Hepatocyte (in vitro differentiated cells): ENCODE results near the gene RFTN2. TPM values are rescaled to one million over a fixed set of nuclear protein-coding genes. Genes with fewer than 3 reads are reported as not detected.
A peak's percentile ranks its signal among the peaks of the same experiment; 100 is the strongest.

Source experiments
- DNase-seq: peaks from one replicate; pipeline ENCODE4 v3.0.0-alpha.2; 2016; ENCODE audit warnings: low spot score
- H2AFZ ChIP-seq: fragments of 200-600 bp; sonication (generic); 2 replicates; pipeline ENCODE4 v1.6.0; 2016; ENCODE audit warnings: antibody characterized with exemption, mild to moderate bottlenecking
- H3K27ac ChIP-seq: fragments of 200-600 bp; sonication (generic); 2 replicates; pipeline ENCODE4 v1.5.1; 2016; ENCODE audit warnings: mild to moderate bottlenecking
- H3K27me3 ChIP-seq: fragments of 200-600 bp; sonication (generic); 2 replicates; pipeline ENCODE4 v1.6.1; 2016
- H3K36me3 ChIP-seq: fragments of 200-600 bp; sonication (generic); replicated peaks from 2 replicates; pipeline ENCODE4 v1.5.1; 2016; ENCODE audit warnings: low read depth; ENCODE audit not compliant: insufficient read depth
- H3K4me1 ChIP-seq: fragments of 200-600 bp; sonication (generic); 2 replicates; pipeline ENCODE4 v1.5.1; 2016; ENCODE audit warnings: mild to moderate bottlenecking, moderate library complexity; ENCODE audit not compliant: insufficient read depth
- H3K4me2 ChIP-seq: fragments of 200-600 bp; sonication (generic); 2 replicates; pipeline ENCODE4 v1.6.0; 2016
- H3K4me3 ChIP-seq: fragments of 200-600 bp; sonication (generic); 2 replicates; pipeline ENCODE4 v1.5.1; 2016; ENCODE audit warnings: mild to moderate bottlenecking
- H3K79me2 ChIP-seq: fragments of 200-600 bp; sonication (generic); 2 replicates; pipeline ENCODE4 v1.6.0; 2017; ENCODE audit warnings: mild to moderate bottlenecking
- H3K9me2 ChIP-seq: fragments of 200-600 bp; sonication (generic); replicated peaks from 2 replicates; pipeline ENCODE4 v1.6.0; 2017; ENCODE audit warnings: mild to moderate bottlenecking; ENCODE audit not compliant: insufficient read depth
- H3K9me3 ChIP-seq: fragments of 200-600 bp; sonication (generic); 2 replicates; pipeline ENCODE4 v1.5.1; 2016; ENCODE audit warnings: low read depth, mild to moderate bottlenecking
- H4K20me1 ChIP-seq: fragments of 200-600 bp; sonication (generic); 2 replicates; pipeline ENCODE4 v1.6.0; 2016; ENCODE audit warnings: mild to moderate bottlenecking; ENCODE audit not compliant: insufficient read depth, poor library complexity, severe bottlenecking
- CTCF ChIP-seq: fragments of 200-600 bp; sonication (generic); IDR thresholded peaks from 2 replicates; pipeline ENCODE4 v1.5.1; 2016; ENCODE audit warnings: antibody characterized with exemption, mild to moderate bottlenecking; ENCODE audit not compliant: poor library complexity
- EZH2 ChIP-seq: fragments of 200-600 bp; sonication (generic); IDR thresholded peaks from 2 replicates; pipeline ENCODE4 v1.6.1; 2016; ENCODE audit warnings: antibody characterized with exemption, mild to moderate bottlenecking, borderline replicate concordance
- EZH2phosphoT487 ChIP-seq: fragments of 200-600 bp; sonication (generic); IDR thresholded peaks from one replicate; pipeline ENCODE4 v1.6.1; 2018; ENCODE audit warnings: antibody characterized with exemption, mild to moderate bottlenecking, low read depth, moderate library complexity; ENCODE audit not compliant: unreplicated experiment, severe bottlenecking
- WGBS: methylation state at CpG from one replicate; pipeline ENCODE4 v1.1.6; 2016; ENCODE audit warnings: low lambda C conversion rate; ENCODE audit errors: missing lambda C conversion rate; 5-methylcytosine and 5-hydroxymethylcytosine counted together
- polyA plus RNA-seq: library from polyadenylated mRNA; unstranded; fragments of >200 nt; fragmentation: Nextera tagmentation; extraction: Ambion mirVana; gene quantifications from 2 replicates; pipeline ENCODE4 v1.2.1, GENCODE V29; 2016
- total RNA-seq: library from RNA; depleted of rRNA; stranded (reverse); fragments of >200 nt; gene quantifications from 2 replicates; pipeline ENCODE4 v1.2.3, GENCODE V29; 2014

Gene RFTN2
- total and polyA plus RNA-seq, 2 experiments from 2014 or later: 2.0 to 8.7 TPM

GRCh38 chr2:197576631-197577030, 98.8 kb downstream of the RFTN2 start:
- Histone ChIP-seq H3K4me2 (no peak overlapping the region), H3K27me3 (no peaks in the 10 kb centered on the region), H2AFZ (no peak overlapping the region), H4K20me1 (no peaks in the 10 kb centered on the region), H3K9me2 (no peaks in the 10 kb centered on the region), H3K4me3 (no peak overlapping the region), H3K79me2 (no peaks in the 10 kb centered on the region), H3K27ac (peak overlapping the region; percentile 4), H3K4me1 (no peaks in the 10 kb centered on the region), H3K36me3 (no peaks in the 10 kb centered on the region), H3K9me3 (no peaks in the 10 kb centered on the region)
- 26% methylated on average over 3 of the region's 3 CpGs for WGBS
- no peak for TF ChIP-seq CTCF
- no peak for TF ChIP-seq EZH2
- peak; percentile 24 for DNase-seq

GRCh38 chr2:197575987-197576386, 99.4 kb downstream of the RFTN2 start:
- H3K36me3 ChIP-seq: no peaks in the 10 kb centered on the region
- peak; percentile 33 for DNase-seq
- 96% methylated on average over 2 of the region's 2 CpGs for WGBS
- no peaks in the 10 kb centered on the region for H3K9me3 ChIP-seq
- no peaks in the 10 kb centered on the region for H3K79me2 ChIP-seq
- no peaks in the 10 kb centered on the region for H4K20me1 ChIP-seq
- H3K27me3 ChIP-seq: no peaks in the 10 kb centered on the region
- no peaks in the 10 kb centered on the region for H3K9me2 ChIP-seq
- H3K4me3 ChIP-seq: no peak overlapping the region
- no peak for TF ChIP-seq CTCF
- no peak for TF ChIP-seq EZH2
- no peak for TF ChIP-seq EZH2phosphoT487
- no peak overlapping the region for H3K4me2 ChIP-seq
- H3K27ac ChIP-seq: no peak overlapping the region
- no peaks in the 10 kb centered on the region for H3K4me1 ChIP-seq
- no peak overlapping the region for H2AFZ ChIP-seq

DNA sequence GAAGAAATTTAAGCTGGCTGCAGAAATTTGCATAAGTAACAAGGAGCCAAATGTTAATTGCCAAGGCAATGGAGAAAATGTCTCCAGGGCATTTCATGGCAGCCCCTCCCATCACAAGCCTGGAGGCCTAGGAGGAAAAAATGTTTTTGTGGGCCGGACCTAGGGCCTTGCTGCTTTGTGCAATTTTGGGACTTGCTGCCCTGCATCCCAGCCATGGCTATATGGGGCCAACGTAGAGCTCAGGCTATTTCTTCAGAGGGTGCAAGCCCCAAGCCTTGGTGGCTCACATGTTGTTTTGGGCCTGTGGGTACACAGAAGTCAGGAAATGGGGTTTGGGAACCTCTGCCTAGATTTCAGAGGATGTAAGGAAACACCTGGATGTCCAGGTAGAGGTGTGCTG, 101.8 kb downstream of the RFTN2 start:
- no peak overlapping the region for H3K4me2 ChIP-seq
- no peak for DNase-seq
- H3K79me2 ChIP-seq: no peaks in the 10 kb centered on the region
- no peak overlapping the region for H2AFZ ChIP-seq
- no peaks in the 10 kb centered on the region for H3K36me3 ChIP-seq
- H3K9me3 ChIP-seq: no peaks in the 10 kb centered on the region
- no peaks in the 10 kb centered on the region for H3K4me1 ChIP-seq
- no peaks in the 10 kb centered on the region for H3K9me2 ChIP-seq
- 100% methylated on average over 2 of the region's 2 CpGs for WGBS
- H3K27ac ChIP-seq: no peak overlapping the region
- no peaks in the 10 kb centered on the region for H4K20me1 ChIP-seq
- no peak overlapping the region for H3K4me3 ChIP-seq
- H3K27me3 ChIP-seq: no peaks in the 10 kb centered on the region
- TF ChIP-seq EZH2phosphoT487 (no peak), EZH2 (no peak), CTCF (no peak)
